ENCODE measurements around the gene DOK6. TPM values are rescaled to one million over a fixed set of nuclear protein-coding genes. Genes with fewer than 3 reads are reported as not detected.
A peak's percentile ranks its signal among the peaks of the same experiment; 100 is the strongest.

DOK6 gene
- total RNA-seq, 2 donors from 2014 or later: not detected

GRCh38 chr18:69778680-69779079 is 378.0 kb downstream of the DOK6 start:
- Mint-ChIP-seq H3K4me1 (ENCODE audit: low read depth in 2 of 2) (peaks cover 10 to 12% of the 10 kb centered on the region in 2 donors), H3K27ac (no peak overlapping the region), H3K27me3 (no peaks in the 10 kb centered on the region), H3K9me3 (no peaks in the 10 kb centered on the region), H3K36me3 (peaks cover 9% of the 10 kb centered on the region), H3K4me3 (no peak overlapping the region)
- ATAC-seq (no peak), DNase-seq (ENCODE audit: low spot score) (no peak)

GRCh38 chr18:69780851-69781250 is 380.2 kb downstream of the DOK6 start:
- no peak overlapping the region for H3K27ac Mint-ChIP-seq
- no peaks in the 10 kb centered on the region for H3K36me3 Mint-ChIP-seq
- ATAC-seq: no peak
- no peak overlapping the region for H3K4me3 Mint-ChIP-seq
- DNase-seq (ENCODE audit: low spot score): no peak
- H3K9me3 Mint-ChIP-seq: no peaks in the 10 kb centered on the region
- H3K4me1 Mint-ChIP-seq (ENCODE audit: low read depth in 2 of 2): peaks cover 2 to 3% of the 10 kb centered on the region in 2 donors
- H3K27me3 Mint-ChIP-seq: no peaks in the 10 kb centered on the region

GRCh38 chr18:69784815-69785214 is 384.1 kb downstream of the DOK6 start:
- DNase-seq (ENCODE audit: low spot score): no peak
- H3K4me3 Mint-ChIP-seq: no peak overlapping the region
- no peak for ATAC-seq

GRCh38 chr18:69785466-69785865 is 384.8 kb downstream of the DOK6 start:
- Mint-ChIP-seq H3K9me3 (no peaks in the 10 kb centered on the region), H3K36me3 (no peaks in the 10 kb centered on the region), H3K27me3 (no peaks in the 10 kb centered on the region), H3K4me3 (no peak overlapping the region), H3K4me1 (ENCODE audit: low read depth in 2 of 2) (peaks cover 13 to 18% of the 10 kb centered on the region in 2 donors), H3K27ac (peak overlapping the region in 1 of 2 donors; percentile 68)
- DNase-seq (ENCODE audit: low spot score) (no peak), ATAC-seq (no peak)

More at GRCh38 chr18:69784815-69785214, 384.1 kb downstream of the DOK6 start:
- H3K36me3 Mint-ChIP-seq: no peaks in the 10 kb centered on the region
- H3K9me3 Mint-ChIP-seq: no peaks in the 10 kb centered on the region
- H3K4me1 Mint-ChIP-seq (ENCODE audit: low read depth in 2 of 2): peaks cover 13 to 18% of the 10 kb centered on the region in 2 donors
- H3K27ac Mint-ChIP-seq: no peak overlapping the region
- no peaks in the 10 kb centered on the region for H3K27me3 Mint-ChIP-seq

- peaks cover 2% of the 10 kb centered on the region for H3K36me3 Mint-ChIP-seq
These were observed 385.7 kb downstream of the DOK6 start for GRCh38 chr18:69786427-69786826.

GRCh38 chr18:69787825-69788547 is 387.3 kb downstream of the DOK6 start:
- DNase-seq (ENCODE audit: low spot score) (no peak), ATAC-seq (no peak)
- H3K27ac Mint-ChIP-seq: no peak overlapping the region
- H3K36me3 Mint-ChIP-seq: peaks cover 11% of the 10 kb centered on the region
- H3K9me3 Mint-ChIP-seq: peaks cover 3% of the 10 kb centered on the region
- H3K4me3 Mint-ChIP-seq: no peak overlapping the region
- H3K4me1 Mint-ChIP-seq (ENCODE audit: low read depth in 2 of 2): peaks cover 13 to 18% of the 10 kb centered on the region in 2 donors
- H3K27me3 Mint-ChIP-seq: no peaks in the 10 kb centered on the region

More at GRCh38 chr18:69786427-69786826, 385.7 kb downstream of the DOK6 start:
- H3K9me3 Mint-ChIP-seq: no peaks in the 10 kb centered on the region
- peaks cover 13 to 18% of the 10 kb centered on the region in 2 donors for H3K4me1 Mint-ChIP-seq (ENCODE audit: low read depth in 2 of 2)
- no peak overlapping the region for H3K4me3 Mint-ChIP-seq
- DNase-seq (ENCODE audit: low spot score) (no peak), ATAC-seq (peak; percentile 43 to 79)
- peak overlapping the region in 1 of 2 donors; percentile 68 for H3K27ac Mint-ChIP-seq
- H3K27me3 Mint-ChIP-seq: no peaks in the 10 kb centered on the region

GRCh38 chr18:69789794-69790193 is 389.1 kb downstream of the DOK6 start:
- no peak for DNase-seq (ENCODE audit: low spot score)
- Mint-ChIP-seq H3K27me3 (no peaks in the 10 kb centered on the region), H3K4me1 (ENCODE audit: low read depth in 2 of 2) (peaks cover 13 to 18% of the 10 kb centered on the region in 2 donors), H3K27ac (no peak overlapping the region), H3K4me3 (no peak overlapping the region), H3K9me3 (peaks cover 3% of the 10 kb centered on the region), H3K36me3 (peaks cover 17% of the 10 kb centered on the region)
- ATAC-seq: no peak

- Mint-ChIP-seq H3K36me3 (peaks cover 17% of the 10 kb centered on the region), H3K4me1 (ENCODE audit: low read depth in 2 of 2) (peaks cover 13 to 17% of the 10 kb centered on the region in 2 donors), H3K27ac (no peak overlapping the region), H3K4me3 (no peak overlapping the region), H3K27me3 (no peaks in the 10 kb centered on the region), H3K9me3 (peaks cover 3% of the 10 kb centered on the region)
- DNase-seq (ENCODE audit: low spot score) (no peak), ATAC-seq (no peak)
These were observed 390.0 kb downstream of the DOK6 start for GRCh38 chr18:69790649-69791048.

GRCh38 chr18:69795791-69796190 is 395.1 kb downstream of the DOK6 start:
- no peaks in the 10 kb centered on the region for H3K4me1 Mint-ChIP-seq (ENCODE audit: low read depth in 2 of 2)
- ATAC-seq (no peak), DNase-seq (ENCODE audit: low spot score) (no peak)
- H3K36me3 Mint-ChIP-seq: peaks cover 17% of the 10 kb centered on the region
- H3K27me3 Mint-ChIP-seq: no peaks in the 10 kb centered on the region
- H3K4me3 Mint-ChIP-seq: no peak overlapping the region
- H3K9me3 Mint-ChIP-seq: peaks cover 3% of the 10 kb centered on the region
- no peak overlapping the region for H3K27ac Mint-ChIP-seq

GRCh38 chr18:69804776-69805501 is 404.3 kb downstream of the DOK6 start:
- DNase-seq (ENCODE audit: low spot score): no peak
- peaks cover 9% of the 10 kb centered on the region for H3K36me3 Mint-ChIP-seq
- H3K4me3 Mint-ChIP-seq: no peak overlapping the region
- peaks cover 1 to 13% of the 10 kb centered on the region in 2 donors for H3K4me1 Mint-ChIP-seq (ENCODE audit: low read depth in 2 of 2)
- no peak overlapping the region for H3K27ac Mint-ChIP-seq
- no peak for ATAC-seq
- no peaks in the 10 kb centered on the region for H3K9me3 Mint-ChIP-seq
- H3K27me3 Mint-ChIP-seq: no peaks in the 10 kb centered on the region

GRCh38 chr18:69808399-69808798 is 407.7 kb downstream of the DOK6 start:
- H3K27ac Mint-ChIP-seq: peak overlapping the region in 1 of 2 donors; percentile 4
- H3K9me3 Mint-ChIP-seq: peaks cover 2% of the 10 kb centered on the region
- peaks cover 6 to 22% of the 10 kb centered on the region in 2 donors for H3K4me1 Mint-ChIP-seq (ENCODE audit: low read depth in 2 of 2)
- H3K36me3 Mint-ChIP-seq: peaks cover 26% of the 10 kb centered on the region
- ATAC-seq: no peak
- no peaks in the 10 kb centered on the region for H3K27me3 Mint-ChIP-seq
- no peak overlapping the region for H3K4me3 Mint-ChIP-seq
- DNase-seq (ENCODE audit: low spot score): no peak

GRCh38 chr18:69813559-69813958 is 412.9 kb downstream of the DOK6 start:
- peaks cover 2% of the 10 kb centered on the region for H3K9me3 Mint-ChIP-seq
- peaks cover 30% of the 10 kb centered on the region for H3K36me3 Mint-ChIP-seq
- no peaks in the 10 kb centered on the region for H3K27me3 Mint-ChIP-seq
- H3K4me3 Mint-ChIP-seq: no peak overlapping the region
- DNase-seq (ENCODE audit: low spot score) (no peak), ATAC-seq (no peak)
- H3K27ac Mint-ChIP-seq: no peak overlapping the region
- peaks cover 12 to 14% of the 10 kb centered on the region in 2 donors for H3K4me1 Mint-ChIP-seq (ENCODE audit: low read depth in 2 of 2)

- no peaks in the 10 kb centered on the region for H3K27me3 Mint-ChIP-seq
- no peak overlapping the region for H3K4me3 Mint-ChIP-seq
- H3K4me1 Mint-ChIP-seq (ENCODE audit: low read depth in 2 of 2): peaks cover 12 to 13% of the 10 kb centered on the region in 2 donors
- DNase-seq (ENCODE audit: low spot score) (no peak), ATAC-seq (no peak)
- H3K27ac Mint-ChIP-seq: no peak overlapping the region
- H3K36me3 Mint-ChIP-seq: peaks cover 31% of the 10 kb centered on the region
- H3K9me3 Mint-ChIP-seq: peaks cover 2% of the 10 kb centered on the region
These were observed 414.2 kb downstream of the DOK6 start for GRCh38 chr18:69814861-69815385.

All from natural killer cell treated with Interleukin-12 subunit alpha and Interleukin-12 subunit beta and Interleukin-15 and Interleukin-18, amount 100 ng/mL, for 72 hours (primary cell).